Endothelial cell of umbilical vein (primary cell): ENCODE measurements around the gene KLHL5. TPM values are rescaled to one million over a fixed set of nuclear protein-coding genes. Genes with fewer than 3 reads are reported as not detected.

Experiments
- BruUV-seq: library from RNA; stranded (reverse); fragments of 400-500 nt; replicated peaks from 2 replicates; lab custom pipeline; 2021; lab: Mats Ljungman, UMichigan
- CTCF ChIA-PET: fragments of 300-600, 350-600 bp; sonication (Branson Sonifier 250); formaldehyde crosslinking; loops from one replicate; lab custom pipeline; 2021; ENCODE audit warnings: antibody characterized with exemption, inconsistent platforms; lab: Charles Lee
- POLR2A ChIA-PET: fragments of 300-600, 350-600 bp; sonication (Branson Sonifier 250); formaldehyde crosslinking; loops from one replicate; lab custom pipeline; 2021; ENCODE audit warnings: antibody characterized with exemption, inconsistent platforms; lab: Charles Lee
- DNase-seq: peaks from one replicate; pipeline ENCODE4 v3.0.0-alpha.2; 2011; ENCODE audit warnings: low read depth, low spot score
- FAIRE-seq: peaks from 2 replicates; lab custom pipeline; 2011; peaks lifted over from hg19 to GRCh38; lab: Jason Lieb, UNC
- H2AFZ ChIP-seq: 2 replicates; pipeline ENCODE4 v1.6.0; 2012; ENCODE audit warnings: low read depth, low read length, control low read depth, inconsistent platforms
- H3K27ac ChIP-seq: 2 replicates; pipeline ENCODE4 v1.5.1; 2011; ENCODE audit warnings: low read depth, mild to moderate bottlenecking, control low read depth, low read length, moderate library complexity; ENCODE audit not compliant: insufficient read depth
- H3K27me3 ChIP-seq, 2 experiments: 2 replicates each; pipeline versions ENCODE4 v1.6.0 to v1.6.1; 2011; ENCODE audit warnings: low read length in 2 of 2, mixed read lengths in 1 of 2; ENCODE audit not compliant: control insufficient read depth in 2 of 2, insufficient read depth in 2 of 2
- H3K36me3 ChIP-seq, 2 experiments: 2 replicates in 1 of 2; 3 replicates in 1 of 2; pipeline ENCODE4 v1.5.1; 2011; ENCODE audit warnings: low read length in 2 of 2, mild to moderate bottlenecking in 1 of 2, moderate library complexity in 1 of 2; ENCODE audit not compliant: control insufficient read depth in 2 of 2, insufficient read depth in 2 of 2; ENCODE audit errors: extremely low read depth in 1 of 2
- H3K4me1 ChIP-seq: 3 replicates; pipeline ENCODE4 v1.5.1; 2011; ENCODE audit warnings: mild to moderate bottlenecking, low read length; ENCODE audit not compliant: control insufficient read depth, insufficient read depth; ENCODE audit errors: extremely low read depth
- H3K4me2 ChIP-seq: 2 replicates; pipeline ENCODE4 v1.6.1; 2011; ENCODE audit warnings: low read length, control low read depth, mixed read lengths; ENCODE audit not compliant: insufficient read depth
- H3K4me3 ChIP-seq, 3 experiments: fragments of 200-600 bp in 1 of 3; sonication (generic), shearing (Covaris generic) in 1 of 3; replicated peaks in 1 of 3; 2 replicates each; pipeline ENCODE4 v1.5.1; 2011 to 2016; ENCODE audit warnings: control low read depth in 3 of 3, low read length in 3 of 3, mild to moderate bottlenecking in 2 of 3, inconsistent platforms in 1 of 3, low read depth in 1 of 3, moderate library complexity in 1 of 3; ENCODE audit not compliant: insufficient read depth in 1 of 3
- H3K79me2 ChIP-seq: 2 replicates; pipeline ENCODE4 v1.6.0; 2012; ENCODE audit warnings: low read length, inconsistent platforms; ENCODE audit not compliant: control insufficient read depth, insufficient read depth
- H3K9ac ChIP-seq: replicated peaks from 2 replicates; pipeline ENCODE3; 2011; ENCODE audit warnings: low read length, control low read depth; ENCODE audit not compliant: insufficient read depth; ENCODE audit errors: extremely low read depth
- H3K9me1 ChIP-seq: replicated peaks from 3 replicates; pipeline ENCODE4 v1.6.0; 2011; ENCODE audit warnings: mild to moderate bottlenecking, low read length; ENCODE audit not compliant: control insufficient read depth, insufficient read depth; ENCODE audit errors: extremely low read depth
- H3K9me3 ChIP-seq: replicated peaks from 2 replicates; pipeline ENCODE4 v1.5.1; 2012; ENCODE audit warnings: low read length, inconsistent platforms; ENCODE audit not compliant: control insufficient read depth, insufficient read depth
- H4K20me1 ChIP-seq: replicated peaks from 2 replicates; pipeline ENCODE3; 2011; ENCODE audit warnings: mild to moderate bottlenecking, low read length; ENCODE audit not compliant: control insufficient read depth, insufficient read depth; ENCODE audit errors: extremely low read depth
- CTCF ChIP-seq, 2 donors: IDR thresholded peaks; 1 replicate in 1 of 2; 2 replicates in 1 of 2; pipeline ENCODE4 v1.5.1; 2011; ENCODE audit warnings: low read length in 2 of 2, mild to moderate bottlenecking in 2 of 2, moderate library complexity in 2 of 2, control low read depth in 1 of 2, inconsistent platforms in 1 of 2, low read depth in 1 of 2; ENCODE audit not compliant: insufficient read depth in 1 of 2; ENCODE audit errors: extremely low read depth in 1 of 2
- EZH2 ChIP-seq: IDR thresholded peaks from 2 replicates; pipeline ENCODE4 v1.6.1; 2012; ENCODE audit warnings: borderline replicate concordance, low read depth, mild to moderate bottlenecking, moderate library complexity, low read length, inconsistent platforms; ENCODE audit not compliant: severe bottlenecking
- FOS ChIP-seq: IDR thresholded peaks from 2 replicates; pipeline ENCODE4 v1.6.1; 2011; ENCODE audit warnings: mild to moderate bottlenecking, low read length, moderate library complexity, borderline replicate concordance; ENCODE audit not compliant: insufficient read depth
- GATA2 ChIP-seq: IDR thresholded peaks from 2 replicates; pipeline ENCODE4 v1.7.0; 2011; ENCODE audit warnings: low read depth, mild to moderate bottlenecking, moderate library complexity, mixed read lengths, low read length; ENCODE audit not compliant: insufficient read length, insufficient read depth
- JUN ChIP-seq: IDR thresholded peaks from 2 replicates; pipeline ENCODE4 v1.6.1; 2011; ENCODE audit warnings: borderline replicate concordance, low read depth; ENCODE audit not compliant: insufficient read length, insufficient read depth
- MAX ChIP-seq: IDR thresholded peaks from 2 replicates; pipeline ENCODE4 v1.6.1; 2011; ENCODE audit not compliant: insufficient read depth, insufficient read length
- MYC ChIP-seq: IDR thresholded peaks from one replicate; pipeline ENCODE4 v1.6.1; 2011; ENCODE audit warnings: mild to moderate bottlenecking, low read depth, low read length
- POLR2A ChIP-seq: IDR thresholded peaks from 2 replicates; pipeline ENCODE4 v1.6.1; 2012; ENCODE audit warnings: low read depth, mild to moderate bottlenecking, control low read depth, low read length
- POLR2AphosphoS5 ChIP-seq: IDR thresholded peaks from 2 replicates; pipeline ENCODE4 v1.6.1; 2012; ENCODE audit warnings: low read depth, mild to moderate bottlenecking, control low read depth, low read length, moderate library complexity; ENCODE audit not compliant: insufficient read depth
- dilution Hi-C: fragments of 300-500 bp; cut with MboI; formaldehyde crosslinking; loops from one replicate; pipeline ENCODE4 v1.15.0; 2019; ENCODE audit warnings: low sequenced_read_pairs; ENCODE audit not compliant: extremely low pct_ligation_motif_present
- intact Hi-C: fragments of 100-400 bp; cut with micrococcal nuclease; formaldehyde crosslinking; loops from one replicate; pipeline ENCODE4 v1.10.0; 2022
- polyA plus RNA-seq, 4 experiments: library from polyadenylated mRNA; depleted of rRNA in 3 of 4; stranded (reverse) in 3 of 4; unstranded in 1 of 4; fragments of >200 nt; gene quantifications; 2 replicates each; pipeline versions ENCODE4 v1.2.1 to v1.2.3, GENCODE V29; 2011 to 2012; ENCODE audit warnings: missing spikeins in 1 of 4
- total RNA-seq: library from RNA; stranded (reverse); gene quantifications from 2 replicates; pipeline ENCODE4 v1.2.3, GENCODE V29; 2021

KLHL5 gene
- total and polyA plus RNA-seq, 2 donors (not counting 3 experiments of a cell fraction or from before 2014, with no cell fraction given) = 32.2 to 54.6 TPM

- H3K9me1 ChIP-seq = no peaks in the 10 kb centered on the region
- TF ChIP-seq GATA2 (no peak), POLR2A (no peak), EZH2 (no peak), JUN (no peak), CTCF (IDR thresholded peaks at IDR 0.05; ENCODE audit: extremely low read depth in 1 of 2, insufficient read depth in 1 of 2, low read depth in 1 of 2, low read length in 2 of 2) (no peak), MAX (no peak), POLR2AphosphoS5 (no peak), MYC (no peak), FOS (no peak)
- POLR2A ChIA-PET = no interaction called here
- intact Hi-C loops (loop anchor here (5.0 kb wide), 1 partner anchor 363 kb away; no protein-coding TSS in a partner anchor), dilution Hi-C loops (no loop called here)
- H3K36me3 ChIP-seq = no peaks in the 10 kb centered on the region
- no peaks in the 10 kb centered on the region for H3K9me3 ChIP-seq
- H3K4me2 ChIP-seq = no peak overlapping the region
- no peaks in the 10 kb centered on the region for H3K79me2 ChIP-seq
- H3K27me3 ChIP-seq = no peaks in the 10 kb centered on the region
- no TSS peak for BruUV-seq
- H4K20me1 ChIP-seq = peaks cover 2% of the 10 kb centered on the region
- H3K9ac ChIP-seq = no peak overlapping the region
- no peak for DNase-seq
- H3K27ac ChIP-seq = no peak overlapping the region
- no peaks in the 10 kb centered on the region for H3K4me1 ChIP-seq
- FAIRE-seq = no peak
- CTCF ChIA-PET = interaction anchor here (1.1 to 1.8 kb wide), 2 partner anchors 9 to 10 kb away, joined by 5 to 7 read pairs; no protein-coding TSS in a partner anchor
- no peak overlapping the region for H3K4me3 ChIP-seq
- H2AFZ ChIP-seq = no peak overlapping the region
Observed at GRCh38 chr4:39124885-39125599, 63.0 kb downstream of the KLHL5 start.
